Adrenal gland (tissue), 5 donors: ENCODE measurements around the gene PAX5.

Source experiments
- CTCF ChIP-seq, 6 experiments: fragments of 450-650 bp in 4 of 6; fragments of 200-600 bp in 2 of 6; sonication (generic) in 1 of 6; IDR thresholded peaks; 1 replicate in 5 of 6; 2 replicates in 1 of 6; pipeline versions ENCODE4 v1.5.1 to v1.8.0; 2016 to 2021; ENCODE audit warnings: antibody characterized with exemption in 6 of 6, mild to moderate bottlenecking in 2 of 6, moderate library complexity in 1 of 6
- POLR2A ChIP-seq, 2 donors: fragments of 450-650 bp; IDR thresholded peaks; one replicate each; pipeline ENCODE4 v1.6.1; 2017; ENCODE audit warnings: antibody characterized with exemption in 2 of 2, mild to moderate bottlenecking in 2 of 2, moderate library complexity in 1 of 2
- donor health status: DM: no; HTN: no; CAD: no.

GRCh38 chr9:36996706-36997086 lies 37.4 kb downstream of the PAX5 start:
- no peak for TF ChIP-seq CTCF (IDR thresholded peaks at IDR 0.05)
- TF ChIP-seq POLR2A (IDR thresholded peaks at IDR 0.05): no peak
